SU-DHL-6 (cell line): Measurements from ENCODE around the gene NAA80.
"Not testable (repeated sequence)": the region's sequence is repeated elsewhere in the genome, so short reads cannot be mapped to it uniquely, and the experiment has no call there.

ENCODE experiments used
- H2AFZ ChIP-seq: fragments of 200-600 bp; sonication (generic); 2 replicates; pipeline ENCODE4 v1.6.1; 2014; ENCODE audit warnings: low read depth, mild to moderate bottlenecking, moderate library complexity, mixed read lengths, antibody characterized with exemption, low read length; ENCODE audit not compliant: severe bottlenecking
- H3F3A ChIP-seq: fragments of 200-600 bp; shearing (Covaris generic); 2 replicates; pipeline ENCODE4 v1.6.0; 2016; ENCODE audit warnings: antibody characterized with exemption, mild to moderate bottlenecking; ENCODE audit not compliant: insufficient read depth
- H3K27ac ChIP-seq: fragments of 200-600 bp; sonication (generic); 2 replicates; pipeline ENCODE4 v1.5.1; 2016; ENCODE audit warnings: low read depth, mild to moderate bottlenecking, low read length, moderate library complexity, mixed read lengths
- H3K27me3 ChIP-seq: fragments of 200-600 bp; sonication (generic), shearing (Covaris generic); 2 replicates; pipeline ENCODE4 v1.6.0; 2014; ENCODE audit warnings: mild to moderate bottlenecking, low read length
- H3K36me3 ChIP-seq: fragments of 200-600 bp; sonication (generic); 2 replicates; pipeline ENCODE4 v1.6.1; 2014; ENCODE audit warnings: mild to moderate bottlenecking, low read length, mixed read lengths
- H3K4me2 ChIP-seq: fragments of 300-600, 200-600 bp; shearing (Covaris generic), sonication (generic); 2 replicates; pipeline ENCODE4 v1.6.0; 2014; ENCODE audit warnings: low read length, low read depth, mild to moderate bottlenecking; ENCODE audit not compliant: poor library complexity, severe bottlenecking
- H3K4me3 ChIP-seq: fragments of 200-600 bp; sonication (generic); 2 replicates; pipeline ENCODE4 v1.5.1; 2014; ENCODE audit warnings: antibody characterized with exemption, low read length, mild to moderate bottlenecking, mixed read lengths; ENCODE audit not compliant: insufficient read depth, poor library complexity, severe bottlenecking
- H3K79me2 ChIP-seq: fragments of 200-600 bp; sonication (generic); 2 replicates; pipeline ENCODE4 v1.6.1; 2014; ENCODE audit warnings: mild to moderate bottlenecking, low read length, moderate library complexity; ENCODE audit not compliant: insufficient read depth
- H3K9ac ChIP-seq: fragments of 200-600 bp; sonication (generic); 2 replicates; pipeline ENCODE4 v1.7.0; 2014; ENCODE audit warnings: mild to moderate bottlenecking, low read length
- H3K9me2 ChIP-seq: fragments of 200-600 bp; sonication (generic); replicated peaks from 2 replicates; pipeline ENCODE4 v1.6.1; 2014; ENCODE audit warnings: low read length; ENCODE audit not compliant: insufficient read depth
- H3K9me3 ChIP-seq: fragments of 200-600 bp; sonication (generic); 2 replicates; pipeline ENCODE4 v1.6.1; 2014; ENCODE audit warnings: low read length, mixed read lengths; ENCODE audit not compliant: insufficient read depth
- H4K20me1 ChIP-seq: fragments of 200-600 bp; sonication (generic); 2 replicates; pipeline ENCODE4 v1.6.1; 2014; ENCODE audit warnings: low read depth, mild to moderate bottlenecking, antibody characterized with exemption, low read length, moderate library complexity, mixed read lengths
- CTCF ChIP-seq: fragments of 200-600 bp; sonication (generic); IDR thresholded peaks from one replicate; pipeline ENCODE4 v1.5.1; 2017; ENCODE audit warnings: antibody characterized with exemption, mild to moderate bottlenecking, low read length, moderate library complexity; ENCODE audit not compliant: insufficient read depth, poor library complexity, severe bottlenecking
- EZH2phosphoT487 ChIP-seq: fragments of 200-600 bp; sonication (generic), shearing (Covaris generic); conservative IDR thresholded peaks from 2 replicates; pipeline ENCODE4 v1.6.1; 2018; ENCODE audit warnings: mild to moderate bottlenecking, antibody characterized with exemption, low read length, moderate library complexity, mixed read lengths

NAA80 gene

GRCh38 chr3:50264383-50264963 lies 34.7 kb downstream of the NAA80 start:
- Histone ChIP-seq H3K27me3 (no peaks in the 10 kb centered on the region), H3K9me3 (no peaks in the 10 kb centered on the region), H3K4me3 (no peak overlapping the region), H3K9ac (no peak overlapping the region), H3K27ac (no peak overlapping the region), H3K9me2 (no peaks in the 10 kb centered on the region), H4K20me1 (no peaks in the 10 kb centered on the region), H3F3A (no peaks in the 10 kb centered on the region), H3K36me3 (no peaks in the 10 kb centered on the region), H3K4me2 (no peak overlapping the region), H2AFZ (no peak overlapping the region), H3K79me2 (no peaks in the 10 kb centered on the region)
- TF ChIP-seq CTCF (no peak), EZH2phosphoT487 (no peak)

- Histone ChIP-seq H3K9ac (no peak overlapping the region), H3K4me2 (no peak overlapping the region)
Observed at GRCh38 chr3:50263478-50264382, 35.5 kb downstream of the NAA80 start.

GRCh38 chr3:50262778-50263177 lies 36.4 kb downstream of the NAA80 start:
- no peak overlapping the region for H3K27ac ChIP-seq
- H3K79me2 ChIP-seq: no peaks in the 10 kb centered on the region
- H3K27me3 ChIP-seq: no peaks in the 10 kb centered on the region
- no peak for TF ChIP-seq EZH2phosphoT487
- TF ChIP-seq CTCF: no peak
- no peaks in the 10 kb centered on the region for H3K9me2 ChIP-seq
- no peaks in the 10 kb centered on the region for H3K9me3 ChIP-seq
- no peak overlapping the region for H2AFZ ChIP-seq
- no peak overlapping the region for H3K4me2 ChIP-seq
- no peaks in the 10 kb centered on the region for H4K20me1 ChIP-seq
- H3K9ac ChIP-seq: no peak overlapping the region
- H3F3A ChIP-seq: no peaks in the 10 kb centered on the region
- H3K4me3 ChIP-seq: no peak overlapping the region
- no peaks in the 10 kb centered on the region for H3K36me3 ChIP-seq

More at GRCh38 chr3:50263478-50264382, 35.5 kb downstream of the NAA80 start:
- no peak overlapping the region for H2AFZ ChIP-seq
- no peaks in the 10 kb centered on the region for H3K79me2 ChIP-seq
- H3F3A ChIP-seq: no peaks in the 10 kb centered on the region
- H3K36me3 ChIP-seq: no peaks in the 10 kb centered on the region
- no peaks in the 10 kb centered on the region for H3K9me2 ChIP-seq
- H3K4me3 ChIP-seq: no peak overlapping the region
- H3K27me3 ChIP-seq: no peaks in the 10 kb centered on the region
- TF ChIP-seq CTCF: no peak
- no peak overlapping the region for H3K27ac ChIP-seq
- no peaks in the 10 kb centered on the region for H3K9me3 ChIP-seq
- H4K20me1 ChIP-seq: no peaks in the 10 kb centered on the region

GRCh38 chr3:50262200-50262599 lies 37.0 kb downstream of the NAA80 start:
- not testable (repeated sequence) for H3K27ac ChIP-seq, H4K20me1 ChIP-seq, H3F3A ChIP-seq, H3K4me3 ChIP-seq, H3K79me2 ChIP-seq, H3K9ac ChIP-seq, H3K9me2 ChIP-seq, H3K36me3 ChIP-seq, H2AFZ ChIP-seq, H3K4me2 ChIP-seq, H3K27me3 ChIP-seq, H3K9me3 ChIP-seq
